ENCODE measurements around the gene SDCCAG8. TPM values are rescaled to one million over a fixed set of nuclear protein-coding genes. Genes with fewer than 3 reads are reported as not detected.

The SDCCAG8 gene
- total RNA-seq, 2 donors from 2014 or later: 49.0 to 56.4 TPM

GRCh38 chr1:243501002-243501401 lies 245.2 kb downstream of the SDCCAG8 start:
- H3K36me3 ChIP-seq (replicated peaks in 1 of 2; ENCODE audit: insufficient read depth in 1 of 2, low read depth in 2 of 2): no peaks in the 10 kb centered on the region
- H3K27ac ChIP-seq: no peak overlapping the region
- intact Hi-C loops (cut with DNase I): no loop called here
- no peaks in the 10 kb centered on the region for H3K9me3 ChIP-seq
- WGBS, 2 donors: 86 to 87% methylated on average over 5 of the region's 5 CpGs
- DNase-seq: no peak
- TF ChIP-seq POLR2A (IDR thresholded peaks at IDR 0.05): no peak
- TF ChIP-seq CTCF (IDR thresholded peaks at IDR 0.05): no peak
- no peak for ATAC-seq
- no peaks in the 10 kb centered on the region for H3K27me3 ChIP-seq
- H3K4me1 ChIP-seq: no peaks in the 10 kb centered on the region
- no peak overlapping the region for H3K4me3 ChIP-seq

GRCh38 chr1:243503155-243503554 lies 247.3 kb downstream of the SDCCAG8 start:
- no peaks in the 10 kb centered on the region for H3K27me3 ChIP-seq
- H3K9me3 ChIP-seq: no peaks in the 10 kb centered on the region
- ATAC-seq (no peak), DNase-seq (no peak)
- intact Hi-C loops (cut with DNase I): no loop called here
- H3K27ac ChIP-seq: no peak overlapping the region
- H3K4me3 ChIP-seq: no peak overlapping the region
- TF ChIP-seq POLR2A (IDR thresholded peaks at IDR 0.05): no peak
- TF ChIP-seq CTCF (IDR thresholded peaks at IDR 0.05): no peak
- 92 to 93% methylated on average over 8 of the region's 8 CpGs for WGBS, 2 donors
- H3K36me3 ChIP-seq (replicated peaks in 1 of 2; ENCODE audit: insufficient read depth in 1 of 2, low read depth in 2 of 2): no peaks in the 10 kb centered on the region
- no peaks in the 10 kb centered on the region for H3K4me1 ChIP-seq

GRCh38 chr1:243505986-243506689 lies 250.3 kb downstream of the SDCCAG8 start:
- no peak overlapping the region for H3K27ac ChIP-seq
- H3K9me3 ChIP-seq: no peaks in the 10 kb centered on the region
- H3K27me3 ChIP-seq: no peaks in the 10 kb centered on the region
- intact Hi-C loops (cut with DNase I): no loop called here
- no peak overlapping the region for H3K4me3 ChIP-seq
- DNase-seq (no peak), ATAC-seq (no peak)
- TF ChIP-seq POLR2A (IDR thresholded peaks at IDR 0.05) (no peak), CTCF (IDR thresholded peaks at IDR 0.05) (no peak)
- H3K4me1 ChIP-seq: no peaks in the 10 kb centered on the region
- 82 to 86% methylated on average over 10 of the region's 10 CpGs for WGBS, 2 donors
- no peaks in the 10 kb centered on the region for H3K36me3 ChIP-seq (replicated peaks in 1 of 2; ENCODE audit: insufficient read depth in 1 of 2, low read depth in 2 of 2)

- Histone ChIP-seq H3K4me1 (no peaks in the 10 kb centered on the region), H3K27ac (no peak overlapping the region), H3K36me3 (replicated peaks in 1 of 2; ENCODE audit: insufficient read depth in 1 of 2, low read depth in 2 of 2) (no peaks in the 10 kb centered on the region), H3K27me3 (no peaks in the 10 kb centered on the region), H3K4me3 (no peak overlapping the region), H3K9me3 (no peaks in the 10 kb centered on the region)
- DNase-seq (no peak), ATAC-seq (no peak)
- intact Hi-C loops (cut with DNase I): no loop called here
- TF ChIP-seq POLR2A (IDR thresholded peaks at IDR 0.05) (no peak), CTCF (IDR thresholded peaks at IDR 0.05) (no peak)
- WGBS, 2 donors: 64 to 81% methylated on average over 5 of the region's 5 CpGs
Observed at GRCh38 chr1:243507001-243507671, 251.3 kb downstream of the SDCCAG8 start.

Measured in body of pancreas (tissue), 4 donors.